A549 (cell line): ENCODE measurements around the gene DTX1. TPM values are rescaled to one million over a fixed set of nuclear protein-coding genes. Genes with fewer than 3 reads are reported as not detected.

Experiments used
- ATAC-seq, 2 experiments: fragments of 200-7000 bp in 1 of 2; fragments of >200 bp in 1 of 2; cut with Nextera tagmentation in 1 of 2; cut with Tn5 transposase in 1 of 2; 3 replicates each; pipeline versions ENCODE4 v1.8.0 to v1.9.1; 2018 to 2020; ENCODE audit warnings: mild to moderate bottlenecking in 1 of 2, moderate library complexity in 1 of 2
- CTCF ChIA-PET: fragments of 300-600 bp; sonication (Branson Sonifier 250); formaldehyde crosslinking; extraction: SDS; loops from one replicate; lab custom pipeline; 2021; ENCODE audit warnings: antibody characterized with exemption, inconsistent platforms; lab: Yijun Ruan, JAX
- POLR2A ChIA-PET: fragments of 350-600 bp; formaldehyde crosslinking; extraction: SDS; loops from one replicate; lab custom pipeline; 2021; ENCODE audit warnings: antibody characterized with exemption, inconsistent platforms; lab: Yijun Ruan, JAX
- DNase-seq, 2 experiments: peaks; one replicate each; pipeline versions ENCODE4 v3.0.0 to v3.0.0-alpha.2; 2011 to 2016; ENCODE audit warnings: low read depth in 1 of 2, low spot score in 1 of 2
- FAIRE-seq: peaks from 2 replicates; lab custom pipeline; 2011; peaks lifted over from hg19 to GRCh38; lab: Jason Lieb, UNC
- H3K27ac ChIP-seq, 2 experiments: fragments of >200 bp; sonication (Bioruptor Twin); formaldehyde crosslinking; 3 replicates each; pipeline ENCODE4 v1.5.1; 2016 to 2017
- H3K4me1 ChIP-seq: fragments of >200 bp; sonication (Bioruptor Twin); formaldehyde crosslinking; 3 replicates; pipeline ENCODE4 v1.6.1; 2016
- H3K4me2 ChIP-seq: fragments of >200 bp; sonication (Bioruptor Twin); formaldehyde crosslinking; 3 replicates; pipeline ENCODE4 v1.6.1; 2016
- H3K4me3 ChIP-seq: fragments of >200 bp; sonication (Bioruptor Twin); formaldehyde crosslinking; 3 replicates; pipeline ENCODE4 v1.5.1; 2016
- H3K9me3 ChIP-seq: fragments of >200 bp; sonication (Bioruptor Twin); formaldehyde crosslinking; 3 replicates; pipeline ENCODE4 v1.6.1; 2016
- CBX2 ChIP-seq: fragments of 200-600 bp; sonication (generic); IDR thresholded peaks from 2 replicates; pipeline ENCODE4 v1.6.1; 2016; ENCODE audit warnings: low read depth, mild to moderate bottlenecking, borderline replicate concordance
- CBX8 ChIP-seq: fragments of 200-600 bp; sonication (generic); IDR thresholded peaks from 2 replicates; pipeline ENCODE4 v1.6.1; 2016
- CEBPB ChIP-seq, 2 experiments: fragments of >200 bp in 1 of 2; sonication (Bioruptor Twin) in 1 of 2; formaldehyde crosslinking in 1 of 2; IDR thresholded peaks; 2 replicates each; pipeline ENCODE4 v1.6.1; 2012 to 2016
- EHF ChIP-seq: fragments of 250-450 bp; sonication (Bioruptor Pico); IDR thresholded peaks from 2 replicates; pipeline ENCODE4 v1.5.0; 2020; ENCODE audit warnings: mild to moderate bottlenecking
- EP300 ChIP-seq, 2 experiments: fragments of >200 bp; sonication (Bioruptor Twin); formaldehyde crosslinking; IDR thresholded peaks; 2 replicates in 1 of 2; 3 replicates in 1 of 2; pipeline ENCODE4 v1.6.1; 2016 to 2017
- ESRRA ChIP-seq: fragments of 150-350 bp; IDR thresholded peaks from 2 replicates; pipeline ENCODE4 v1.6.1; 2014; ENCODE audit warnings: mild to moderate bottlenecking, low read length, borderline replicate concordance
- FOSL2 ChIP-seq, 2 experiments: fragments of 450-650 bp in 1 of 2; fragments of >200 bp in 1 of 2; sonication (Bioruptor Twin) in 1 of 2; formaldehyde crosslinking; IDR thresholded peaks; 2 replicates each; pipeline versions ENCODE4 v1.5.0 to v1.6.1; 2016 to 2020; ENCODE audit warnings: mild to moderate bottlenecking in 1 of 2, moderate library complexity in 1 of 2
- FOXS1 ChIP-seq: fragments of 250-450 bp; sonication (Bioruptor Pico); IDR thresholded peaks from 2 replicates; pipeline ENCODE4 v1.5.0; 2020; ENCODE audit warnings: mild to moderate bottlenecking, moderate library complexity
- HDAC2 ChIP-seq: fragments of 200-600 bp; sonication (generic); IDR thresholded peaks from 2 replicates; pipeline ENCODE4 v1.6.1; 2016
- HES2 ChIP-seq: fragments of >200 bp; sonication (Bioruptor Twin); formaldehyde crosslinking; IDR thresholded peaks from 2 replicates; pipeline ENCODE4 v1.6.1; 2016
- HEYL ChIP-seq: fragments of 250-450 bp; sonication (Bioruptor Pico); IDR thresholded peaks from 2 replicates; pipeline ENCODE4 v1.8.0; 2021; ENCODE audit warnings: mild to moderate bottlenecking, moderate library complexity
- HOXA7 ChIP-seq: fragments of 250-450 bp; sonication (Bioruptor Pico); IDR thresholded peaks from 2 replicates; pipeline ENCODE4 v1.5.0; 2020; ENCODE audit warnings: mild to moderate bottlenecking, moderate library complexity
- HOXB5 ChIP-seq: fragments of 250-450 bp; sonication (Bioruptor Pico); IDR thresholded peaks from 2 replicates; pipeline ENCODE4 v1.5.0; 2020; ENCODE audit warnings: mild to moderate bottlenecking, moderate library complexity
- JUNB ChIP-seq: fragments of >200 bp; sonication (Bioruptor Twin); formaldehyde crosslinking; IDR thresholded peaks from 2 replicates; pipeline ENCODE4 v1.6.1; 2016
- KDM1A ChIP-seq: fragments of 200-600 bp; sonication (generic); IDR thresholded peaks from 2 replicates; pipeline ENCODE4 v1.6.1; 2016; ENCODE audit warnings: low read depth, mild to moderate bottlenecking
- KDM5A ChIP-seq: fragments of 200-600 bp; sonication (generic); IDR thresholded peaks from 2 replicates; pipeline ENCODE4 v1.6.1; 2016; ENCODE audit warnings: antibody characterized with exemption, mild to moderate bottlenecking
- MAFK ChIP-seq: fragments of 450-650 bp; IDR thresholded peaks from 2 replicates; pipeline ENCODE4 v1.6.1; 2014; ENCODE audit not compliant: partially characterized antibody
- MAX ChIP-seq: IDR thresholded peaks from 2 replicates; pipeline ENCODE4 v1.6.1; 2012
- NR3C1 ChIP-seq: fragments of >200 bp; sonication (Bioruptor Twin); formaldehyde crosslinking; IDR thresholded peaks from 3 replicates; pipeline ENCODE4 v1.6.1; 2017
- POLR2A ChIP-seq: IDR thresholded peaks from 2 replicates; pipeline ENCODE4 v1.6.1; 2012; ENCODE audit warnings: mild to moderate bottlenecking, low read length
- POLR2AphosphoS2 ChIP-seq: conservative IDR thresholded peaks from 2 replicates; pipeline ENCODE4 v1.6.1; 2012; ENCODE audit warnings: low read length, improper control_type of control experiment, inconsistent platforms
- RAD21 ChIP-seq, 2 experiments: fragments of >200 bp in 1 of 2; sonication (Bioruptor Twin) in 1 of 2; formaldehyde crosslinking in 1 of 2; IDR thresholded peaks in 1 of 2; conservative IDR thresholded peaks in 1 of 2; 2 replicates in 1 of 2; 3 replicates in 1 of 2; pipeline ENCODE4 v1.6.1; 2012 to 2018; ENCODE audit warnings: inconsistent platforms in 1 of 2
- RARB ChIP-seq: fragments of 250-450 bp; sonication (Bioruptor Pico); IDR thresholded peaks from 2 replicates; pipeline ENCODE4 v1.8.0; 2021; ENCODE audit warnings: mild to moderate bottlenecking, moderate library complexity
- RCOR1 ChIP-seq: fragments of 150-350 bp; IDR thresholded peaks from 2 replicates; pipeline ENCODE4 v1.6.1; 2014; ENCODE audit warnings: antibody characterized with exemption, low read length, low read depth
- SMC3 ChIP-seq: fragments of >200 bp; sonication (Bioruptor Twin); formaldehyde crosslinking; IDR thresholded peaks from 3 replicates; pipeline ENCODE4 v1.6.1; 2018; ENCODE audit warnings: inconsistent platforms
- TFCP2L1 ChIP-seq: fragments of 250-450 bp; sonication (Bioruptor Pico); IDR thresholded peaks from 2 replicates; pipeline ENCODE4 v1.5.0; 2021; ENCODE audit warnings: mild to moderate bottlenecking
- TP53 ChIP-seq: fragments of 250-450 bp; sonication (Bioruptor Pico); IDR thresholded peaks from 2 replicates; pipeline ENCODE4 v1.5.0; 2021; ENCODE audit warnings: mild to moderate bottlenecking, moderate library complexity
- USF2 ChIP-seq: fragments of 450-650 bp; IDR thresholded peaks from 2 replicates; pipeline ENCODE4 v1.6.1; 2014; ENCODE audit warnings: antibody characterized with exemption
- ZC3H11A ChIP-seq: fragments of 450-650 bp; IDR thresholded peaks from 2 replicates; pipeline ENCODE4 v1.6.1; 2014; ENCODE audit warnings: antibody characterized with exemption, mild to moderate bottlenecking
- WGBS: methylation state at CpG from one replicate; pipeline ENCODE4 v1.1.6; 2017; ENCODE audit errors: missing lambda C conversion rate; 5-methylcytosine and 5-hydroxymethylcytosine counted together
- polyA plus RNA-seq, 4 experiments: library from polyadenylated mRNA; depleted of rRNA in 3 of 4; stranded (reverse); fragments of >200 nt; fragmentation: RNase III in 1 of 4; extraction: RNeasy Plus Mini Kit Qiagen cat#74134 plus additional on column Dnase treatment in 1 of 4; gene quantifications; 2 replicates in 3 of 4; 3 replicates in 1 of 4; pipeline ENCODE4 v1.2.3, GENCODE V29; 2011 to 2017
- TF ChIP-seq, protein P1 (sequence below): fragments of >200 bp; sonication (Bioruptor Twin); formaldehyde crosslinking; IDR thresholded peaks from 3 replicates; pipeline ENCODE4 v1.5.1; 2016
- TF ChIP-seq, protein P2 (sequence below): fragments of 150-350 bp; IDR thresholded peaks from 2 replicates; pipeline ENCODE4 v1.6.1; 2014; ENCODE audit warnings: low read depth, mild to moderate bottlenecking, low read length

The DTX1 gene
- polyA plus RNA-seq, 2 of the 4 experiments (the other 2 are of a cell fraction), result 0.28 to 0.37 TPM

GRCh38 chr12:113030875-113031525 lies 25.5 kb upstream of the DTX1 start:
- Histone ChIP-seq H3K4me3 (no peak overlapping the region), H3K4me2 (peak overlapping the region; percentile 31; the same call in 1 of the 3 replicates), H3K4me1 (no peaks in the 10 kb centered on the region), H3K9me3 (no peaks in the 10 kb centered on the region), H3K27ac (no peak overlapping the region)
- ChIA-PET CTCF (interaction anchor here (0.6 to 3.1 kb wide), 28 partner anchors 9 to 1187 kb away, joined by 3 to 33 read pairs (median 4); no protein-coding TSS in a partner anchor), POLR2A (no interaction called here)
- DNase-seq (peak; percentile 72 to 88), FAIRE-seq (peak; percentile 54), ATAC-seq (peak; percentile 87 to 98)
- WGBS, result 2% methylated on average over 9 of the region's 9 CpGs
- TF ChIP-seq MAX, result peak; percentile 58; the same call in 1 of the 2 replicates
- peak; percentile 86 for TF ChIP-seq SMC3
- TF ChIP-seq, protein P1, sequence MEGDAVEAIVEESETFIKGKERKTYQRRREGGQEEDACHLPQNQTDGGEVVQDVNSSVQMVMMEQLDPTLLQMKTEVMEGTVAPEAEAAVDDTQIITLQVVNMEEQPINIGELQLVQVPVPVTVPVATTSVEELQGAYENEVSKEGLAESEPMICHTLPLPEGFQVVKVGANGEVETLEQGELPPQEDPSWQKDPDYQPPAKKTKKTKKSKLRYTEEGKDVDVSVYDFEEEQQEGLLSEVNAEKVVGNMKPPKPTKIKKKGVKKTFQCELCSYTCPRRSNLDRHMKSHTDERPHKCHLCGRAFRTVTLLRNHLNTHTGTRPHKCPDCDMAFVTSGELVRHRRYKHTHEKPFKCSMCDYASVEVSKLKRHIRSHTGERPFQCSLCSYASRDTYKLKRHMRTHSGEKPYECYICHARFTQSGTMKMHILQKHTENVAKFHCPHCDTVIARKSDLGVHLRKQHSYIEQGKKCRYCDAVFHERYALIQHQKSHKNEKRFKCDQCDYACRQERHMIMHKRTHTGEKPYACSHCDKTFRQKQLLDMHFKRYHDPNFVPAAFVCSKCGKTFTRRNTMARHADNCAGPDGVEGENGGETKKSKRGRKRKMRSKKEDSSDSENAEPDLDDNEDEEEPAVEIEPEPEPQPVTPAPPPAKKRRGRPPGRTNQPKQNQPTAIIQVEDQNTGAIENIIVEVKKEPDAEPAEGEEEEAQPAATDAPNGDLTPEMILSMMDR, result peak; percentile 88
- peak; percentile 81 to 83 for TF ChIP-seq RAD21 (conservative IDR thresholded peaks at IDR 0.05 in 1 of 2, IDR thresholded peaks at IDR 0.05 in 1 of 2)
- no peak for TF ChIP-seq TP53

- no peak overlapping the region for H3K4me3 ChIP-seq
- H3K4me1 ChIP-seq, result peaks cover 11% of the 10 kb centered on the region
- no peak overlapping the region; a peak in 1 of 6 replicates for H3K27ac ChIP-seq
- DNase-seq, result no peak
- 60% methylated on average over 4 of the region's 4 CpGs for WGBS
- POLR2A ChIA-PET, result no interaction called here
- ATAC-seq, result no peak
- no peaks in the 10 kb centered on the region for H3K9me3 ChIP-seq
- TF ChIP-seq NR3C1 (no peak), HOXB5 (no peak), EP300 (IDR thresholded peaks at IDR 0.05) (no peak), KDM5A (no peak), CBX2 (no peak), RCOR1 (no peak), HDAC2 (no peak), KDM1A (no peak), POLR2A (no peak), POLR2AphosphoS2 (no peak), FOXS1 (CRISPR knock-in tag) (no peak), HEYL (no peak), EHF (CRISPR knock-in tag) (no peak), TFCP2L1 (CRISPR knock-in tag) (no peak), RAD21 (conservative IDR thresholded peaks at IDR 0.05 in 1 of 2, IDR thresholded peaks at IDR 0.05 in 1 of 2) (no peak), HOXA7 (CRISPR knock-in tag) (no peak)
- H3K4me2 ChIP-seq, result peak overlapping the region; percentile 41; the same call in 2 of the 3 replicates
- CTCF ChIA-PET, result interaction anchor here (0.5 to 3.8 kb wide), 7 partner anchors 9 to 525 kb away, joined by 3 to 42 read pairs (median 4); no protein-coding TSS in a partner anchor
- FAIRE-seq, result no peak
These were observed 16.6 kb upstream of the DTX1 start for GRCh38 chr12:113039911-113040445.

DNA sequence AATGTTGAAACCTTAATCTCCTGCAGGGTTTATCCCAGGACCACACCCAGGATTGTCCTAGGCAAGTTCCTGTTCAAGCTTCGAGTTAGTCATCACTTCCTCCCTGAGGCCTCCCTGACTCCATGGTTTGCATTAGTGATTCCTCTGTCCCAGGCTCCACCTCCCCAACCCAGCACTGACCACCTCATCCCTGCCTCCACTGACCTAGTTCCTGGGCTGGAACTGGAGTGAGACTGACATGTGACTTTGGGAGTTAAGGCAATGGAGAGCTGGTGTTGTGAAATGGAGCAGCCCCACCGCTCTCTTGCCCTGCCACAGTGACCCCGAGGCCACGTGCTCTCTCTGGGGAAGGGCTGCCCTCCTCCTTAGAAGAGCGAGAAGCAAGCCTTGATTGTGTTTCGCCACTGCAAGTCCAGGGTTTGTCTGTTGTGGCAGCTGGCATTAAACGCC lies 15.8 kb upstream of the DTX1 start:
- CTCF ChIA-PET, result interaction anchor here (0.5 to 2.6 kb wide), 5 partner anchors 9 to 526 kb away, joined by 3 to 9 read pairs (median 4); no protein-coding TSS in a partner anchor
- Histone ChIP-seq H3K27ac (peak overlapping the region; percentile 46 to 66; a peak in 4 of 6 replicates), H3K9me3 (no peaks in the 10 kb centered on the region), H3K4me2 (peak overlapping the region; percentile 41), H3K4me1 (peaks cover 11% of the 10 kb centered on the region), H3K4me3 (no peak overlapping the region)
- WGBS, result 47% methylated on average over 7 of the region's 7 CpGs
- ATAC-seq (peak; percentile 78 to 87), FAIRE-seq (peak; percentile 77), DNase-seq (peak; percentile 39 to 82)
- POLR2A ChIA-PET, result no interaction called here
- no peak for TF ChIP-seq ESRRA
- no peak for TF ChIP-seq POLR2A
- peak; percentile 59 for TF ChIP-seq MAX
- no peak for TF ChIP-seq JUNB
- no peak for TF ChIP-seq MAFK
- no peak for TF ChIP-seq ZC3H11A
- no peak for TF ChIP-seq FOSL2 (IDR thresholded peaks at IDR 0.05)
- TF ChIP-seq FOSL2 (CRISPR knock-in tag; IDR thresholded peaks at IDR 0.05), result 0 out of 2 replicates have a peak, but pooled peaks have one; percentile 10
- TF ChIP-seq CBX2, result no peak
- TF ChIP-seq HES2, result no peak
- TF ChIP-seq CEBPB (IDR thresholded peaks at IDR 0.05), result no peak
- TF ChIP-seq, protein P2, sequence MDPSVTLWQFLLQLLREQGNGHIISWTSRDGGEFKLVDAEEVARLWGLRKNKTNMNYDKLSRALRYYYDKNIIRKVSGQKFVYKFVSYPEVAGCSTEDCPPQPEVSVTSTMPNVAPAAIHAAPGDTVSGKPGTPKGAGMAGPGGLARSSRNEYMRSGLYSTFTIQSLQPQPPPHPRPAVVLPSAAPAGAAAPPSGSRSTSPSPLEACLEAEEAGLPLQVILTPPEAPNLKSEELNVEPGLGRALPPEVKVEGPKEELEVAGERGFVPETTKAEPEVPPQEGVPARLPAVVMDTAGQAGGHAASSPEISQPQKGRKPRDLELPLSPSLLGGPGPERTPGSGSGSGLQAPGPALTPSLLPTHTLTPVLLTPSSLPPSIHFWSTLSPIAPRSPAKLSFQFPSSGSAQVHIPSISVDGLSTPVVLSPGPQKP, result no peak
- no peak for TF ChIP-seq HEYL
- TF ChIP-seq USF2, result peak; percentile 39; the same call in 1 of the 2 replicates
- TF ChIP-seq CBX8, result no peak
- no peak for TF ChIP-seq RARB
